ENCODE results near the gene P2RX2.

- TF ChIP-seq, protein P1, sequence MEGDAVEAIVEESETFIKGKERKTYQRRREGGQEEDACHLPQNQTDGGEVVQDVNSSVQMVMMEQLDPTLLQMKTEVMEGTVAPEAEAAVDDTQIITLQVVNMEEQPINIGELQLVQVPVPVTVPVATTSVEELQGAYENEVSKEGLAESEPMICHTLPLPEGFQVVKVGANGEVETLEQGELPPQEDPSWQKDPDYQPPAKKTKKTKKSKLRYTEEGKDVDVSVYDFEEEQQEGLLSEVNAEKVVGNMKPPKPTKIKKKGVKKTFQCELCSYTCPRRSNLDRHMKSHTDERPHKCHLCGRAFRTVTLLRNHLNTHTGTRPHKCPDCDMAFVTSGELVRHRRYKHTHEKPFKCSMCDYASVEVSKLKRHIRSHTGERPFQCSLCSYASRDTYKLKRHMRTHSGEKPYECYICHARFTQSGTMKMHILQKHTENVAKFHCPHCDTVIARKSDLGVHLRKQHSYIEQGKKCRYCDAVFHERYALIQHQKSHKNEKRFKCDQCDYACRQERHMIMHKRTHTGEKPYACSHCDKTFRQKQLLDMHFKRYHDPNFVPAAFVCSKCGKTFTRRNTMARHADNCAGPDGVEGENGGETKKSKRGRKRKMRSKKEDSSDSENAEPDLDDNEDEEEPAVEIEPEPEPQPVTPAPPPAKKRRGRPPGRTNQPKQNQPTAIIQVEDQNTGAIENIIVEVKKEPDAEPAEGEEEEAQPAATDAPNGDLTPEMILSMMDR (IDR thresholded peaks at IDR 0.05; ENCODE audit: poor library complexity), result no peak
- TF ChIP-seq EZH2phosphoT487 (IDR thresholded peaks at IDR 0.05; ENCODE audit: low read depth, severe bottlenecking, unreplicated experiment) (no peak), EZH2 (IDR thresholded peaks at IDR 0.05; ENCODE audit: borderline replicate concordance) (peak; percentile 70)
Observed at GRCh38 chr12:132582582-132583410, 35.8 kb upstream of the P2RX2 start.

Data from hepatocyte (in vitro differentiated cells).